NCI-H187 treated with DMSO at 0.1 percent for 48 hours (cell line): ENCODE data around the gene SERP2.
A peak's percentile ranks its signal among the peaks of the same experiment; 100 is the strongest.

Source experiments
- DNase-seq: peaks from one replicate; lab custom pipeline; 2025; lab: John Stamatoyannopoulos, UW

The SERP2 gene

GRCh38 chr13:44435142-44435918 is 61.7 kb downstream of the SERP2 start:
- DNase-seq, result peak; percentile 98

DNA sequence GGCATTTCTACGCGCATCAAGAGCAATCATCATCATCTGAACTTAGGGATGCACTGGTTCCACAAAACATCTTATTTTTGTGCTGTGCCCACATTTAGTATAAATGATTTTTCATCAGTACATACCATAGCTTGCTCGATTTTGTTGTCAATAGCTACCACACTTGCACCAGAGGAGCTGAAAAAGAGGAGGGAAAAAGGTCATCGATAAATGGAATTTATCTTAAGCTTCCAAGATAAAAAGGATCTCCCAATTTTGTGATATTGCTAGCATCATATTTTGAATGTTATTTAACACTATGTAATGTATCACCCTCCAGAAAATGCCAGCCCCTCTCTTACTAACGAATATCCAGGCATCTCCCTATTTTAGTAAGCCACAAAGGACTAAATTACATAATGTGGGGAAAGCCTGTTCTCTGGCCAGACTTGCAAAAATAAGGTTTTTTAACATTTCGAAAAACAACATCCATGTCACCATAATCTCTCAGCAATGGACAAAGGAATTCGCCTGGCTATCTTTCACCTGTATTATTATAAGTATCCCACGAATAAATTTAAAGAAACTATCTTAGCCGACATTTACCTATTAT is 62.4 kb downstream of the SERP2 start:
- no peak for DNase-seq

GRCh38 chr13:44436589-44437337 is 63.1 kb downstream of the SERP2 start:
- peak; percentile 88 for DNase-seq

DNA sequence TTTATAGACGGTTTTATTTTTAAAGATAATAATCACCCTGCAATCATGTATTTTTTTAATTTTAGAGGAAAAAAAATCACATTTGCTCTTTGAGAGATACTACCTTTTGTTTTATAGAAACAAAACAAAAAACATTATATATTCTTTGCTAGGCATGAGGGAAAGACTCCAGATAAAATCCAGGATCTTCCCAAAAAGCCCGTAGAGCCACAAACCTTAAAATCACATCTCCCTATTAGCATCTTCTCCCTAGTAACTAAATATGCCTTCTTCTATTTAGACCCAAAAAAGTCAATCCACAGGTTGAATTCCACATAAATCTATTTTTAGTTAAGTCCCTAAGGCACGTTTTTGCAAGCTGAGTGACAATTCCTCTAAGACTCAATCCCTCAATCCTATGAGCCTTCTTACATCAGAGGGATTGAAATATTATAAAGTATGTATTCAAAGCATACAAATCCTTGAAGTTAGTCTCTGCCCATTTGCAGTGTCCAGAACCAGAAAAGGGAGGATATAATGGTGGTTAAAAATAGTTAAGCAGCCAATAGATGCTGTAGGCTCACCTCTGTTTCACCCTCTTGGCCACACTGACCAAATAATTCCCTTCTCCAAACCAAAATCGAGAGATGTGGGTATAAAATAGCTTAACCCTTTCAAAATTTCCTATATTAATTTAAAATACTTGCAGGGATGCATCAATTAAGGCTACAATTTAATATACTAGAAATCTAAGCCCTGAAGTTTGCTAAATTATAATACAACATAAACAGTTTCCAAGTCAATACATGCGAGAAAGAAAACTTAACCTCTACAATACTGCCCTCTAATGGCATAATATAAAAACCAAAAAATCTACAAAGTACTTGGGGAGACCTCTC is 64.0 kb downstream of the SERP2 start:
- DNase-seq, result peak; percentile 22

DNA sequence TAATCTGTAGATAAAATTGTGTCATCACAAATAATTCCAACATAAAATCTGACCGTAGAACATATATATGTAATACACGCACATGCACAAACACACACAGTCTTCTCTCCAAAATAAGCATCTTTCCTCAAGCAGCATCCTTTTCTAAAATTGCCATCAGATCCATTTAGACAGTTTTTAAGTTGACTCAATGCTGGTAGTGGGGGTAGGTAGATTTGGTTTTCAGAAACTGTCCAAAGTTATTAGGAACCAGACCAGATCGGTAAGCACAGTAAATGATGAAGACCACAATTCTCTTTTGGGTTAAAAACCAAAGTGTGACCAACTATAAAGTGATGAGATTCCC is 64.6 kb downstream of the SERP2 start:
- no peak for DNase-seq

DNA sequence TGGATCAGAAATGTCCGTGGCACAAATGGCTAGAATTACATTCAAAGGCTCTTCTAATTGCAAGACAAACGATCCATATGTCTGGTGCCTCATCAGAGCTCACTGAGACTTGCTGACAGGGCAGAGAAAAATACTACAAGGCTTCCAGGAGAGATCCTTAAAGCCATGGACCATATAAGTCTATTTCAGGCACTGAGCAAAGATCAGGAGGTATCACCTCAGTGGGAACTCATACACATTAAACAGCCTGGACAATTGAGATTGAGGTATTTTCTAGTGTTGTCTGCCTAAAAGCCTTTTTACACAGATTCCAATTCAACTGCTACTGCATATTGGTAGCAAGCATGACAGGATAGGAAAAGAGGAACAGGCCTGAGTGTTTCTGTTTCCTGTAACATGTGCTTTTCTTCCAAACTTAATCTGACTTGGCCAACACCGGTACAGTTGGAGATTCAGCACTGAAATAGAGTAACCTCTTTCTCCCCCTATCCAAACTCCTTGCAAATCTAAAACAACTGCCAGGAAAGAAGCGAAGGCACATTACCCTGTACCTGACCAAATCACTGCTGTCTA is 65.9 kb downstream of the SERP2 start:
- DNase-seq, result no peak

GRCh38 chr13:44440046-44440608 is 66.5 kb downstream of the SERP2 start:
- no peak for DNase-seq
